ENCODE measurements around the gene RAI1. TPM values are rescaled to one million over a fixed set of nuclear protein-coding genes. Genes with fewer than 3 reads are reported as not detected.

RAI1 gene
- total and polyA plus RNA-seq, 2 experiments from 2014 or later: 0.87 to 0.89 TPM

DNA sequence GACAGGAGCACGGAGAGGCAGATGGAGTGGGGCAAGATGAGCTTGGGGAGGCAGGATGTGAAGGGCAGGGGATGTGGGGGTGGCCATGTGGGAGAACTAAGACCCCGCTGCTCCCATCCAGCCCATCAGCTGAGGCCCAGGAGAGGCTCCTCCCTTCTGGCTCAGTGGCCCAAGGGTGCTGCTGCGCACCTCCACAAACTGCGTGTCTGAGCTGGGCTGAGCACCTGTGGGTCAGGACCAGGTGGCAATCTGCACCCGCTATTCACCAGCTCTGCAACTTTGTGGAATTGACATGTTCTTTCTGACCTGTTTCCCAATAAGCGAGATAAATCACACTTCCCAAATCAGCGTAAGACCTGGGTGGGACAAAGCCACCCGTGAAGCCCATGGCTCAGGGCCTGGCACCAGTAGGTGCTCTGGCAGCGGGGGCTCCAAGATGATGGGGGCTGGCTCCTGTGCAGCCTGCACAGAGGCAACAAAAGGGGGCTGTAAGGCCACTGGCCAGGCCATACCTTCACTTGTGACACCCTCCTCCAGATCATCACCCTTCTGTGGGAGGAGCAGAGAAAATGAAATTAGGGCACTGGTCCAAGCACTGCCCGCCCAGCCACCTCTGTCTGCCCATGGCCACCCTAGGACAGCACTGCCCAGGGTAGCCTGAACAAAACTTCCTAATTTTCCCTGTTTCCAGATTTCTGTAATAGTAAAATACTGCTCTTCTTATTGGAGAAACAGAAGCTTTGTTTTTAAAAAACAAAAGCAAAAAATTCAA is 167.2 kb downstream of the RAI1 start:
- H3K4me3 ChIP-seq: no peak overlapping the region
- H3K4me3 Mint-ChIP-seq: no peak overlapping the region
- no peaks in the 10 kb centered on the region for H3K36me3 ChIP-seq (ENCODE audit: insufficient read depth)
- H3K79me2 ChIP-seq (replicated peaks; ENCODE audit: insufficient read depth): no peaks in the 10 kb centered on the region
- no peaks in the 10 kb centered on the region; the same call in 2 of the 3 replicates for H3K9me3 Mint-ChIP-seq
- no peak overlapping the region for H2AFZ ChIP-seq
- H3K27ac Mint-ChIP-seq: no peak overlapping the region
- DNase-seq (ENCODE audit: low spot score) (no peak), ATAC-seq (no peak)
- H3K9me2 ChIP-seq (ENCODE audit: insufficient read depth): no peaks in the 10 kb centered on the region
- H3F3A ChIP-seq (replicated peaks; ENCODE audit: low read depth): no peaks in the 10 kb centered on the region
- TF ChIP-seq NANOG (IDR thresholded peaks at IDR 0.05; ENCODE audit: borderline replicate concordance) (no peak), ZNF331 (CRISPR knock-in tag; IDR thresholded peaks at IDR 0.05; ENCODE audit: low read depth) (no peak), JUNB (IDR thresholded peaks at IDR 0.05; ENCODE audit: unreplicated experiment) (no peak), EZH2phosphoT487 (IDR thresholded peaks at IDR 0.05; ENCODE audit: unreplicated experiment) (no peak), ZNF114 (CRISPR knock-in tag; IDR thresholded peaks at IDR 0.05) (no peak), POLR2AphosphoS5 (IDR thresholded peaks at IDR 0.05; ENCODE audit: low read depth) (no peak), STAT1 (IDR thresholded peaks at IDR 0.05; ENCODE audit: unreplicated experiment) (no peak), EZH2 (IDR thresholded peaks at IDR 0.05; ENCODE audit: low read depth, unreplicated experiment) (no peak)
- TF ChIP-seq, protein P1, sequence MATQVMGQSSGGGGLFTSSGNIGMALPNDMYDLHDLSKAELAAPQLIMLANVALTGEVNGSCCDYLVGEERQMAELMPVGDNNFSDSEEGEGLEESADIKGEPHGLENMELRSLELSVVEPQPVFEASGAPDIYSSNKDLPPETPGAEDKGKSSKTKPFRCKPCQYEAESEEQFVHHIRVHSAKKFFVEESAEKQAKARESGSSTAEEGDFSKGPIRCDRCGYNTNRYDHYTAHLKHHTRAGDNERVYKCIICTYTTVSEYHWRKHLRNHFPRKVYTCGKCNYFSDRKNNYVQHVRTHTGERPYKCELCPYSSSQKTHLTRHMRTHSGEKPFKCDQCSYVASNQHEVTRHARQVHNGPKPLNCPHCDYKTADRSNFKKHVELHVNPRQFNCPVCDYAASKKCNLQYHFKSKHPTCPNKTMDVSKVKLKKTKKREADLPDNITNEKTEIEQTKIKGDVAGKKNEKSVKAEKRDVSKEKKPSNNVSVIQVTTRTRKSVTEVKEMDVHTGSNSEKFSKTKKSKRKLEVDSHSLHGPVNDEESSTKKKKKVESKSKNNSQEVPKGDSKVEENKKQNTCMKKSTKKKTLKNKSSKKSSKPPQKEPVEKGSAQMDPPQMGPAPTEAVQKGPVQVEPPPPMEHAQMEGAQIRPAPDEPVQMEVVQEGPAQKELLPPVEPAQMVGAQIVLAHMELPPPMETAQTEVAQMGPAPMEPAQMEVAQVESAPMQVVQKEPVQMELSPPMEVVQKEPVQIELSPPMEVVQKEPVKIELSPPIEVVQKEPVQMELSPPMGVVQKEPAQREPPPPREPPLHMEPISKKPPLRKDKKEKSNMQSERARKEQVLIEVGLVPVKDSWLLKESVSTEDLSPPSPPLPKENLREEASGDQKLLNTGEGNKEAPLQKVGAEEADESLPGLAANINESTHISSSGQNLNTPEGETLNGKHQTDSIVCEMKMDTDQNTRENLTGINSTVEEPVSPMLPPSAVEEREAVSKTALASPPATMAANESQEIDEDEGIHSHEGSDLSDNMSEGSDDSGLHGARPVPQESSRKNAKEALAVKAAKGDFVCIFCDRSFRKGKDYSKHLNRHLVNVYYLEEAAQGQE (IDR thresholded peaks at IDR 0.05; ENCODE audit: unreplicated experiment): no peak
- TF ChIP-seq, protein P2, sequence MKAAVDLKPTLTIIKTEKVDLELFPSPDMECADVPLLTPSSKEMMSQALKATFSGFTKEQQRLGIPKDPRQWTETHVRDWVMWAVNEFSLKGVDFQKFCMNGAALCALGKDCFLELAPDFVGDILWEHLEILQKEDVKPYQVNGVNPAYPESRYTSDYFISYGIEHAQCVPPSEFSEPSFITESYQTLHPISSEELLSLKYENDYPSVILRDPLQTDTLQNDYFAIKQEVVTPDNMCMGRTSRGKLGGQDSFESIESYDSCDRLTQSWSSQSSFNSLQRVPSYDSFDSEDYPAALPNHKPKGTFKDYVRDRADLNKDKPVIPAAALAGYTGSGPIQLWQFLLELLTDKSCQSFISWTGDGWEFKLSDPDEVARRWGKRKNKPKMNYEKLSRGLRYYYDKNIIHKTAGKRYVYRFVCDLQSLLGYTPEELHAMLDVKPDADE (IDR thresholded peaks at IDR 0.05): no peak
- TF ChIP-seq, protein P3, sequence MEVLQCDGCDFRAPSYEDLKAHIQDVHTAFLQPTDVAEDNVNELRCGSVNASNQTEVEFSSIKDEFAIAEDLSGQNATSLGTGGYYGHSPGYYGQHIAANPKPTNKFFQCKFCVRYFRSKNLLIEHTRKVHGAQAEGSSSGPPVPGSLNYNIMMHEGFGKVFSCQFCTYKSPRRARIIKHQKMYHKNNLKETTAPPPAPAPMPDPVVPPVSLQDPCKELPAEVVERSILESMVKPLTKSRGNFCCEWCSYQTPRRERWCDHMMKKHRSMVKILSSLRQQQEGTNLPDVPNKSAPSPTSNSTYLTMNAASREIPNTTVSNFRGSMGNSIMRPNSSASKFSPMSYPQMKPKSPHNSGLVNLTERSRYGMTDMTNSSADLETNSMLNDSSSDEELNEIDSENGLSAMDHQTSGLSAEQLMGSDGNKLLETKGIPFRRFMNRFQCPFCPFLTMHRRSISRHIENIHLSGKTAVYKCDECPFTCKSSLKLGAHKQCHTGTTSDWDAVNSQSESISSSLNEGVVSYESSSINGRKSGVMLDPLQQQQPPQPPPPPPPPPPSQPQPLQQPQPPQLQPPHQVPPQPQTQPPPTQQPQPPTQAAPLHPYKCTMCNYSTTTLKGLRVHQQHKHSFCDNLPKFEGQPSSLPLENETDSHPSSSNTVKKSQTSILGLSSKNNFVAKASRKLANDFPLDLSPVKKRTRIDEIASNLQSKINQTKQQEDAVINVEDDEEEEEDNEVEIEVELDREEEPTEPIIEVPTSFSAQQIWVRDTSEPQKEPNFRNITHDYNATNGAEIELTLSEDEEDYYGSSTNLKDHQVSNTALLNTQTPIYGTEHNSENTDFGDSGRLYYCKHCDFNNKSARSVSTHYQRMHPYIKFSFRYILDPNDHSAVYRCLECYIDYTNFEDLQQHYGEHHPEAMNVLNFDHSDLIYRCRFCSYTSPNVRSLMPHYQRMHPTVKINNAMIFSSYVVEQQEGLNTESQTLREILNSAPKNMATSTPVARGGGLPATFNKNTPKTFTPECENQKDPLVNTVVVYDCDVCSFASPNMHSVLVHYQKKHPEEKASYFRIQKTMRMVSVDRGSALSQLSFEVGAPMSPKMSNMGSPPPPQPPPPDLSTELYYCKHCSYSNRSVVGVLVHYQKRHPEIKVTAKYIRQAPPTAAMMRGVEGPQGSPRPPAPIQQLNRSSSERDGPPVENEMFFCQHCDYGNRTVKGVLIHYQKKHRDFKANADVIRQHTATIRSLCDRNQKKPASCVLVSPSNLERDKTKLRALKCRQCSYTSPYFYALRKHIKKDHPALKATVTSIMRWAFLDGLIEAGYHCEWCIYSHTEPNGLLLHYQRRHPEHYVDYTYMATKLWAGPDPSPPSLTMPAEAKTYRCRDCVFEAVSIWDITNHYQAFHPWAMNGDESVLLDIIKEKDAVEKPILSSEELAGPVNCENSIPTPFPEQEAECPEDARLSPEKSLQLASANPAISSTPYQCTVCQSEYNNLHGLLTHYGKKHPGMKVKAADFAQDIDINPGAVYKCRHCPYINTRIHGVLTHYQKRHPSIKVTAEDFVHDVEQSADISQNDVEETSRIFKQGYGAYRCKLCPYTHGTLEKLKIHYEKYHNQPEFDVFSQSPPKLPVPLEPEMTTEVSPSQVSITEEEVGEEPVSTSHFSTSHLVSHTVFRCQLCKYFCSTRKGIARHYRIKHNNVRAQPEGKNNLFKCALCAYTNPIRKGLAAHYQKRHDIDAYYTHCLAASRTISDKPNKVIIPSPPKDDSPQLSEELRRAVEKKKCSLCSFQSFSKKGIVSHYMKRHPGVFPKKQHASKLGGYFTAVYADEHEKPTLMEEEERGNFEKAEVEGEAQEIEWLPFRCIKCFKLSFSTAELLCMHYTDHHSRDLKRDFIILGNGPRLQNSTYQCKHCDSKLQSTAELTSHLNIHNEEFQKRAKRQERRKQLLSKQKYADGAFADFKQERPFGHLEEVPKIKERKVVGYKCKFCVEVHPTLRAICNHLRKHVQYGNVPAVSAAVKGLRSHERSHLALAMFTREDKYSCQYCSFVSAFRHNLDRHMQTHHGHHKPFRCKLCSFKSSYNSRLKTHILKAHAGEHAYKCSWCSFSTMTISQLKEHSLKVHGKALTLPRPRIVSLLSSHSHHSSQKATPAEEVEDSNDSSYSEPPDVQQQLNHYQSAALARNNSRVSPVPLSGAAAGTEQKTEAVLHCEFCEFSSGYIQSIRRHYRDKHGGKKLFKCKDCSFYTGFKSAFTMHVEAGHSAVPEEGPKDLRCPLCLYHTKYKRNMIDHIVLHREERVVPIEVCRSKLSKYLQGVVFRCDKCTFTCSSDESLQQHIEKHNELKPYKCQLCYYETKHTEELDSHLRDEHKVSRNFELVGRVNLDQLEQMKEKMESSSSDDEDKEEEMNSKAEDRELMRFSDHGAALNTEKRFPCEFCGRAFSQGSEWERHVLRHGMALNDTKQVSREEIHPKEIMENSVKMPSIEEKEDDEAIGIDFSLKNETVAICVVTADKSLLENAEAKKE (CRISPR knock-in tag; IDR thresholded peaks at IDR 0.05): no peak
- TF ChIP-seq, protein P4, sequence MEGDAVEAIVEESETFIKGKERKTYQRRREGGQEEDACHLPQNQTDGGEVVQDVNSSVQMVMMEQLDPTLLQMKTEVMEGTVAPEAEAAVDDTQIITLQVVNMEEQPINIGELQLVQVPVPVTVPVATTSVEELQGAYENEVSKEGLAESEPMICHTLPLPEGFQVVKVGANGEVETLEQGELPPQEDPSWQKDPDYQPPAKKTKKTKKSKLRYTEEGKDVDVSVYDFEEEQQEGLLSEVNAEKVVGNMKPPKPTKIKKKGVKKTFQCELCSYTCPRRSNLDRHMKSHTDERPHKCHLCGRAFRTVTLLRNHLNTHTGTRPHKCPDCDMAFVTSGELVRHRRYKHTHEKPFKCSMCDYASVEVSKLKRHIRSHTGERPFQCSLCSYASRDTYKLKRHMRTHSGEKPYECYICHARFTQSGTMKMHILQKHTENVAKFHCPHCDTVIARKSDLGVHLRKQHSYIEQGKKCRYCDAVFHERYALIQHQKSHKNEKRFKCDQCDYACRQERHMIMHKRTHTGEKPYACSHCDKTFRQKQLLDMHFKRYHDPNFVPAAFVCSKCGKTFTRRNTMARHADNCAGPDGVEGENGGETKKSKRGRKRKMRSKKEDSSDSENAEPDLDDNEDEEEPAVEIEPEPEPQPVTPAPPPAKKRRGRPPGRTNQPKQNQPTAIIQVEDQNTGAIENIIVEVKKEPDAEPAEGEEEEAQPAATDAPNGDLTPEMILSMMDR (conservative IDR thresholded peaks at IDR 0.05; ENCODE audit: low read depth in 2 of 2): no peak
- H3K4me1 ChIP-seq (ENCODE audit: insufficient read depth): peaks cover 19% of the 10 kb centered on the region
- no peaks in the 10 kb centered on the region for H3K27me3 ChIP-seq (ENCODE audit: insufficient read depth)
- no peaks in the 10 kb centered on the region for H3K36me3 Mint-ChIP-seq (ENCODE audit: low read depth)
- no peaks in the 10 kb centered on the region for H4K20me1 ChIP-seq (replicated peaks; ENCODE audit: insufficient read depth)
- H3K4me2 ChIP-seq: no peak overlapping the region
- H3K27ac ChIP-seq (ENCODE audit: low read depth): no peak overlapping the region
- peaks cover 20% of the 10 kb centered on the region for H3K27me3 Mint-ChIP-seq (ENCODE audit: insufficient read depth, low read depth, poor library complexity)
- H3K4me1 Mint-ChIP-seq: peaks cover 56% of the 10 kb centered on the region

Data from GM23338 (cell line).